Fibroblast of mammary gland (primary cell): ENCODE data around the gene CAGE1.
A peak's percentile ranks its signal among the peaks of the same experiment; 100 is the strongest.

Source experiments
- DNase-seq: peaks from one replicate; pipeline ENCODE4 v3.0.0-alpha.2; 2010; ENCODE audit warnings: low read depth
- H3K4me3 ChIP-seq: 2 replicates; pipeline ENCODE4 v1.5.1; 2011; ENCODE audit warnings: low read depth, mild to moderate bottlenecking, low read length, moderate library complexity; ENCODE audit not compliant: control insufficient read depth
- TF ChIP-seq, protein P1 (sequence below): conservative IDR thresholded peaks from 2 replicates; pipeline ENCODE4 v1.5.1; 2011; ENCODE audit warnings: low read depth, low read length, inconsistent platforms; ENCODE audit not compliant: control insufficient read depth, insufficient read depth

Gene CAGE1

DNA sequence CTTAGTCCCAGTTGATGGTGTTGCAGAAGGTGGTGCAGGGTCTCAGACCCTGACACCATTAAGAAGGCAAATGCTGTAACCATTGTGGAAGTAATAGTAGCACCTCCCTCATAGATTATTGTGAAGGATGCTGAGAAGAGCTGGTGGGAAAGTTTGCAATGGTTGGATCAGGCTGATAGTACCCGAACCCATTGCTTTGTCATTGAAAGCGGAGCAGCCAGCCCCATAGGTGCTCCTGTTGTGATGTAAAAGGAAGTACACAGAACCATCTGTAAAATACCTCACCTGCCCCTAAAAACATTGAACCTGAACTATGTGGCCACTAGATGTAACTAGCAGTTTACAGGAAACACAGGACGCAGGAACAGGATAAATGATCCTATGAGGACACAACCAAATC is 31.5 kb upstream of the CAGE1 start:
- no peak overlapping the region for H3K4me3 ChIP-seq
- DNase-seq = no peak
- TF ChIP-seq, protein P1, sequence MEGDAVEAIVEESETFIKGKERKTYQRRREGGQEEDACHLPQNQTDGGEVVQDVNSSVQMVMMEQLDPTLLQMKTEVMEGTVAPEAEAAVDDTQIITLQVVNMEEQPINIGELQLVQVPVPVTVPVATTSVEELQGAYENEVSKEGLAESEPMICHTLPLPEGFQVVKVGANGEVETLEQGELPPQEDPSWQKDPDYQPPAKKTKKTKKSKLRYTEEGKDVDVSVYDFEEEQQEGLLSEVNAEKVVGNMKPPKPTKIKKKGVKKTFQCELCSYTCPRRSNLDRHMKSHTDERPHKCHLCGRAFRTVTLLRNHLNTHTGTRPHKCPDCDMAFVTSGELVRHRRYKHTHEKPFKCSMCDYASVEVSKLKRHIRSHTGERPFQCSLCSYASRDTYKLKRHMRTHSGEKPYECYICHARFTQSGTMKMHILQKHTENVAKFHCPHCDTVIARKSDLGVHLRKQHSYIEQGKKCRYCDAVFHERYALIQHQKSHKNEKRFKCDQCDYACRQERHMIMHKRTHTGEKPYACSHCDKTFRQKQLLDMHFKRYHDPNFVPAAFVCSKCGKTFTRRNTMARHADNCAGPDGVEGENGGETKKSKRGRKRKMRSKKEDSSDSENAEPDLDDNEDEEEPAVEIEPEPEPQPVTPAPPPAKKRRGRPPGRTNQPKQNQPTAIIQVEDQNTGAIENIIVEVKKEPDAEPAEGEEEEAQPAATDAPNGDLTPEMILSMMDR = no peak

DNA sequence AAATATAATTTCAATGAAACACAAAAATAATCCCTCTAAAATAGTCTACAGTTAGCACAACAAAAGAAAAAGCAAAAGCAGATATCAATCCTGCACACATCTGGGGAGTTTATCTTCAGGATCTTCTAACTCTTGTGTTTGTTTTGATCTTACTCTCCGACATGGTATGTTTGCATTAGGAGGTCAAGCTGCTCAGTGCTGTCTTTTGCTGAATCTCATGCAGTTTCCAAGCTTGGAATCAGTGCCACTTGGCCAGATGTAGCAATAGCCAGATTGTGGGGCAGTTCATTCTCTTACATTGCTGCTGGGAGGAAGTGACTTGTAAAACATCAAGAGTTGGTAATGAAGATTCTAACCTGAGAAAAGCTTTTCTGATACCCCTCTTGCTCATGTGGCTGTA is 29.5 kb upstream of the CAGE1 start:
- no peak for DNase-seq
- TF ChIP-seq, protein P1 = no peak
- no peak overlapping the region for H3K4me3 ChIP-seq

DNA sequence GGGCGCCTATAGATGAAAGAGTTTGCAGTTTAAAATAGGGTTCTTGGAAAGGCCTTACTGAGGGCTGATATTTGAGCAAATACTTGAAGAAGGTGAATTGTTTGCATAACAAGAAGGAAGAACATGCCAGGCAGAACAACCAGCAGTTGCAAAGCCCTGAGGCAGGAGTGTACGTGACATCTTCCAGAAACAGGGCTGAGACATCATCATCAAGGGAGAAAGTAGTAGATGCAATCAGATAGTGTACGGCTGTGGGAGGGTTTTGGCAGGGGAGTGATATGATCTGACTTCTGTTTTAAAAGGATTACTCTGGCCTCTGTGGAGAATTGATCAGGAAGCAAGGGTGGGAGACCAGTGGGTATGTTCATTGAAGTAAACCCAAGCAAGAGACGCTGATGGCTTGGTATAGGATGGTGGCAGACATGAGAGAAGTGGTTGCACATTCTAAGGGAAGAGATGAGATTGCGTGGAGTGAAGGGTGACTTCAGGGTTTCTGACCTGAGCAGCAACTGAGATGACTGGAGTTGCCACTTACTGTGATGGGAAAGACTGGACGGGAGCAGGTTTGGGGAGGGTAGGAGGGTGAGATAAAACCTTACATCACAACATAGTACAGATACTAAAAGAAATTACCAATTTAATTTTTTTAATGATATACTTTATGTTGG is 28.8 kb upstream of the CAGE1 start:
- no peak for DNase-seq
- no peak overlapping the region for H3K4me3 ChIP-seq
- TF ChIP-seq, protein P1 = no peak

DNA sequence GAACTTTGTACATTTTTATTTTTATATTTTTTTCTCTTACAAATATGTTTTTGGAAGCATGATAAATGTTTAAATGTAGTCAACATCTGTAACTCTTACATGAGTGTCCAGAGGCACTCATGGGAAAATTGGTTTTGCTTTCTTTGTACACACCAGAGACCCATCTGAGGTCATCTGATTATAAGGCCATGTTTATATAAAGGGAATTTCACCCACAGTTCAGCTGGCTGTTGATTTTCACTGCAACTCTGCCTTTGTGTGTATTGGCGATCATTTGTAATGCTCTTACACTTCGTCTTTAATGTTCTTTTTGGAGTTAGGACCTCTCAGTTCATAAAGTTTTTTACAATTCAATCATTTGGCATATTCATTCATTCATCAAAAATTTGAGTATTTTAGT is 28.1 kb upstream of the CAGE1 start:
- TF ChIP-seq, protein P1 = no peak
- no peak overlapping the region for H3K4me3 ChIP-seq
- DNase-seq = no peak

DNA sequence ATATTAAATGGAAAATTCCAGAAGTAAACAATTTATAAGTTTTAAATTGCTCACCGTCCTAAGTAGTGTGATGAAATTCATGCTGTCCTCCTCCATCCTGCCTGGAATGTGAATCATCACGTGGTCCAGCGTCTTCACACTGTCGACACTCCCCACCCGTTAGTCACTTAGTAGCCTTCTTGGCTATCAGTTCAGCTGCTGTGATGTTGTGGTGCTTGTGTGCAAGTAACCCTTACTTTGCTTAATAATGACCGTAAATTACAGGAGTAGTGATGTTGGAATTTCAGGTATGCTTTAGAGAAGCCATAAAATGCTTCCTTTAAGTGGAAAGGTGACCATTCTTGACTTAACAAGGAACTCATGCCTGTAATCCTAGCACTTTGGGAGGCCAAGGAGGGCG is 25.3 kb upstream of the CAGE1 start:
- DNase-seq = peak; percentile 87
- TF ChIP-seq, protein P1 = no peak
- no peak overlapping the region for H3K4me3 ChIP-seq

DNA sequence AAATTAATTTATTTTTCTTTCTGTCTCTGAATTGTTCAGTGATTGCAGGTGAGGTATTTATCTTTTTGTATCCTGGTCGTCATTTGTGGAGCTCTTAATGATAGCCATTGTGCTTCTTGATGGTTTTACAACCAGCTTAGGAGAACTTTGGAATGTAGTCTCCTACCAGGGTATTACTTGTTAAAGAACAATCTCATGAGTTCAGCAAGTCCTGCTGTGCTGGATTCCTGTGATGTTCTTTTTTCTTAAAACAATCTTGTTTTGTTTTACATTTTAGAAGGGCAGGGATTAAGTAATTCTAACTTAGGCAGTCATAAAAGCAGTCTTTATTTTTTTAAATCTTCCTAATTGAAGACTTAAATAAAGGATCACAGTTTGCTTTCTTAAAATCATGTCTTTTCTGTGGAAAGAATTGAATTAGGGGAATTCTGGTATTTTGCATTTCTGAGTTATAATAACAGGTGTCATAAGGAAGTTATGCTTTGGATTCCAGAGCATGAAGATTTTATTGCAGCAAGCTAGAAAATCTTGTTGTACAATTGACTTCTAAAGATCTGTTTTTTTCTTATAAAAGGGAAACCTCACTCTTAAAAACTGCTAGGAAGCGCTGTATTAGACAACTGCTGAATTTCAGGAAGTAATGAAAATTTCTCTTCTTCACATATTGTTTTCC is 23.7 kb upstream of the CAGE1 start:
- DNase-seq = no peak
- no peak overlapping the region for H3K4me3 ChIP-seq
- TF ChIP-seq, protein P1 = no peak

DNA sequence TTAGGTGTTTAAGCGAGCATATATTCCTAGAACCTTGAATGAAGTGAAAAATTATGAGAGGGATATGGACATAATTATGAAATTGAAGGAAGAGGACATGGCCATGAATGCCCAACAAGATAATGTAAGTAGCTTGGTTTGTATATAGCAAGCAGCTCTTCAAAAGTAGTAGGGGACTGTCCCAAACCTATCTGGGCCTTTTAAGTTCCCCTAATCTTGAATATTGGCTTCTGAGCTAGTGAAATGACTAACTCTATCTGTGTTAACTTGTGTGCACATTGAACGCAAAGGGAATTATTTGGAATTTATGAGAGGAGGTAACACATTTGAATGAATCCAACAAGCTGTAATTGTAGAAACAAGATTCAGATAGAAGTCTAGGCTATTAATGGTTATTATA is 21.8 kb upstream of the CAGE1 start:
- TF ChIP-seq, protein P1 = no peak
- DNase-seq = no peak
- no peak overlapping the region for H3K4me3 ChIP-seq
